Type B pancreatic cell (in vitro differentiated cells): ENCODE measurements around the gene KRT25. TPM values are rescaled to one million over a fixed set of nuclear protein-coding genes. Genes with fewer than 3 reads are reported as not detected.

ENCODE experiments used
- DNase-seq: peaks from one replicate; pipeline ENCODE4 v3.0.0; 2021; ENCODE audit warnings: mixed read lengths; ENCODE audit not compliant: unreplicated experiment; ENCODE audit errors: extremely low spot score
- H3K27ac Mint-ChIP-seq: 2 replicates; pipeline ENCODE4 v1.8.0; 2021; ENCODE audit warnings: mild to moderate bottlenecking, mixed read lengths
- H3K27me3 Mint-ChIP-seq: 2 replicates; pipeline ENCODE4 v1.8.0; 2021; ENCODE audit warnings: mixed read lengths
- H3K36me3 Mint-ChIP-seq: 2 replicates; pipeline ENCODE4 v1.8.0; 2021; ENCODE audit warnings: mixed read lengths
- H3K4me1 Mint-ChIP-seq: one replicate; pipeline ENCODE4 v1.8.0; 2021; ENCODE audit warnings: mixed read lengths; ENCODE audit not compliant: unreplicated experiment
- H3K4me3 Mint-ChIP-seq: 2 replicates; pipeline ENCODE4 v1.8.0; 2021; ENCODE audit warnings: mild to moderate bottlenecking, mixed read lengths
- H3K9me3 Mint-ChIP-seq: 2 replicates; pipeline ENCODE4 v1.8.0; 2021; ENCODE audit warnings: mixed read lengths
- CTCF ChIP-seq: fragments of 200-600 bp; sonication (generic); conservative IDR thresholded peaks from 2 replicates; pipeline ENCODE4 v1.5.0; 2021; ENCODE audit warnings: antibody characterized with exemption, mild to moderate bottlenecking
- long read RNA-seq: library from polyadenylated mRNA; unstranded; transcript quantifications from one replicate; pipeline ENCODE4 v2.0.0, GENCODE V29; 2020
- total RNA-seq: library from RNA; stranded (reverse); gene quantifications from 2 replicates; pipeline ENCODE4 v1.2.1, GENCODE V29; 2021; ENCODE audit warnings: low replicate concordance

The KRT25 gene
- not detected in 2 replicates for total RNA-seq
- long read RNA-seq: 0 reads

- H3K27me3 Mint-ChIP-seq: peaks cover 31% of the 10 kb centered on the region
- TF ChIP-seq CTCF: no peak
These were observed at the start of gene KRT25 for GRCh38 chr17:40755231-40755630. Gene KRT25 (minus strand): TSS chr17:40755331. CDS start chr17:40755271, 60 bp downstream.

GRCh38 chr17:40803617-40804082 is 48.5 kb upstream of the KRT25 start:
- Mint-ChIP-seq H3K4me3 (peak overlapping the region; percentile 48), H3K27ac (peak overlapping the region; percentile 62), H3K4me1 (peaks cover 4% of the 10 kb centered on the region), H3K9me3 (no peaks in the 10 kb centered on the region), H3K27me3 (peaks cover 41% of the 10 kb centered on the region), H3K36me3 (no peaks in the 10 kb centered on the region)
- peak; percentile 84 for DNase-seq
- TF ChIP-seq CTCF: peak; percentile 96

More at GRCh38 chr17:40755231-40755630, at the start of gene KRT25:
- DNase-seq: no peak
- Mint-ChIP-seq H3K9me3 (peaks cover 6% of the 10 kb centered on the region), H3K36me3 (no peaks in the 10 kb centered on the region), H3K27ac (no peak within 1 kb of the TSS), H3K4me3 (no peak within 1 kb of the TSS), H3K4me1 (no peaks in the 10 kb centered on the region)

GRCh38 chr17:40801157-40801556 is 46.0 kb upstream of the KRT25 start:
- Mint-ChIP-seq H3K27me3 (peaks cover 31% of the 10 kb centered on the region), H3K4me1 (peaks cover 4% of the 10 kb centered on the region), H3K9me3 (no peaks in the 10 kb centered on the region), H3K27ac (no peak overlapping the region), H3K36me3 (no peaks in the 10 kb centered on the region), H3K4me3 (no peak overlapping the region)
- no peak for TF ChIP-seq CTCF
- DNase-seq: no peak

GRCh38 chr17:40800381-40800780 is 45.2 kb upstream of the KRT25 start:
- TF ChIP-seq CTCF: no peak
- Mint-ChIP-seq H3K27ac (no peak overlapping the region), H3K27me3 (peaks cover 30% of the 10 kb centered on the region), H3K36me3 (no peaks in the 10 kb centered on the region), H3K9me3 (no peaks in the 10 kb centered on the region), H3K4me3 (no peak overlapping the region), H3K4me1 (peaks cover 4% of the 10 kb centered on the region)
- DNase-seq: no peak

- no peaks in the 10 kb centered on the region for H3K9me3 Mint-ChIP-seq
- peaks cover 4% of the 10 kb centered on the region for H3K4me1 Mint-ChIP-seq
- no peaks in the 10 kb centered on the region for H3K36me3 Mint-ChIP-seq
- H3K27ac Mint-ChIP-seq: no peak within 1 kb of the TSS
- H3K27me3 Mint-ChIP-seq: peaks cover 28% of the 10 kb centered on the region
- DNase-seq: no peak
- no peak within 1 kb of the TSS for H3K4me3 Mint-ChIP-seq
- TF ChIP-seq CTCF: no peak
These were observed 44.7 kb upstream of the KRT25 start, which contains the start of gene KRT28 for GRCh38 chr17:40799859-40800258. Gene KRT28 (minus strand): TSS chr17:40799959. CDS start chr17:40799893, 66 bp downstream.
